Measurements from ENCODE around the gene VGLL4.

DNA sequence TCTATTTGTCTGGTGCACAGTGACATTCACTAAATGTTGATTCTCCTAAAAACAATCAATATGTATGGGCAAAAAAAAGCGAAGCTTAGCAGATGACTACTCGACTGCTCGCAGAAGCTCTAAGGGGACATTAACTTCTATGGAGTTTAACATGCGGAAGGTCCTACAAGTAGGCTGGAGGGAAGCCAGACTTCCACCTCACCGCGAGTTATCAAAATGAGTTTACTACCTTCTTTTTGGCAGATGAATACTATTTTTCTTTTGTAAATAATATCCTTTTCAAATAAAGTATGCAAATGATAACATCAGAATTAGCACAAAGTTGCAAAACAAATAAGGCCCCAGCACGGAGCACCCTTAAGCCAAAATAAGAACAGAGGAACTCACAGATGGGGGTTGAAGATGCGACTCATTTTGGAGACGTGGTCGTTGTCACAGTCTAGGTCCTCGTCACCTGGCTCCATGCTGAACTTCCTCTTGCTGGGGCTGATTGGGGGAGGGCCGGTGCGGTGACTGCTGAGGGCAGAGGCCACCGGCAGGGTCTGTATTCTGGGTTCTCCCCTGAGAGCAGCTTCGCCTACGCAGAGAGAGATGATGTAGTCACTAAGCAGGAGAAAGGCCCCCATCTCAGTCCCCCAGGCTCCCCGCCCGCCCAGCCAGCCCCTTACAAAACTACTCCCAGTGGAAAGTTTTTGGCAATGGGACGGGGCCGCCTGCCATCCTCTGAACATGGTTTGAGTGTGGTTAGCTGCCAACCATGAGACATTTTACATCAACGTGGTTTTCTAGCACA, 42.1 kb downstream of the VGLL4 start:
- no peak for TF ChIP-seq EZH2phosphoT487 (IDR thresholded peaks at IDR 0.05; ENCODE audit: insufficient read depth, low read depth)
- TF ChIP-seq EZH2 (IDR thresholded peaks at IDR 0.05; ENCODE audit: insufficient read depth, poor library complexity, severe bottlenecking), result no peak

Data from GM23248 (cell line).